Body of pancreas (tissue), 4 donors: ENCODE results near the gene IL19.

Source experiments
- POLR2A ChIP-seq, 3 donors: fragments of 450-650 bp; IDR thresholded peaks; one replicate each; pipeline ENCODE4 v1.6.1; 2016; ENCODE audit warnings: antibody characterized with exemption in 3 of 3, mild to moderate bottlenecking in 2 of 3
- TF ChIP-seq, protein P1 (sequence below), 7 experiments: fragments of 450-650 bp in 4 of 7; fragments of 200-600 bp in 3 of 7; sonication (generic) in 3 of 7; IDR thresholded peaks; one replicate each; pipeline ENCODE4 v1.5.1; 2016 to 2019; ENCODE audit warnings: antibody characterized with exemption in 7 of 7

DNA sequence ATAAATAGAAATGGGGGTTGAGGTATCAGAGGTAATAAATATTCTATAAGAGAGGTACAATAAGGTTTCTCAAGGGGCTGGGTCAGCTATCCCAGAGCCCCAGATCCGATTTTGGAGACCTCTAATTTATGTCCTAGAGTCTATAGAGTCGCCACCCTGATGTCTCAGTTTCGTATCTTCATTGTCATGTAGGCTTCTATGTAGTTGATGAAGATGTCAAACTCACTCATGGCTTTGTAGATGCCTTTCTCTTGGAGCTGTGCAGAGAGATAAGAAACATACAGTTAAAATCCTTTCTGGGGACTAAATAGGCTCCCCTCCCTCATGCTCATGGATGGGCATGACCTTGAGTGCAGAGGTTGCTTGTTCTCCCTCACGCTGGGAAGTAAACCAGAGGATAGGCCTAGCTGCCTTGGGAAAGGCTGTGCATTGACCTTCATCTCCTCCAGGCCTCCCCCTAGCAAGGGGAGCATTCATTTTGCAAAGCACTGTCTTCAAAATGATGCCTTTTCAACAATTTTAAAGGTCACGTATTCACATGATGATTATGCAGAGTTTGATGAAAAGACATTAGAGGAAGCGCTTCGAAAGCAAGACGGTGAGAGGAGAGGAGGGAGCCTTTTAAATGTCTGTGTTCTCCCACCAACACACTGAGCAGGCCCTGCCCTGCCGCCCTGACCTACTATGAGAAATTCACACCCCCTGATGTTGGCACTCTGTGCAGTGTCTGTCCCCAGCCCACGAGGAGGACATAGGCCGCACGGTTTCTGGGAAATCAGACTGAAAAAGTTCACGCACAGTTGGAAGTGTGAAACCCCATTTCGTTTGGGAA is 1.9 kb upstream of the IL19 start:
- TF ChIP-seq, protein P1, sequence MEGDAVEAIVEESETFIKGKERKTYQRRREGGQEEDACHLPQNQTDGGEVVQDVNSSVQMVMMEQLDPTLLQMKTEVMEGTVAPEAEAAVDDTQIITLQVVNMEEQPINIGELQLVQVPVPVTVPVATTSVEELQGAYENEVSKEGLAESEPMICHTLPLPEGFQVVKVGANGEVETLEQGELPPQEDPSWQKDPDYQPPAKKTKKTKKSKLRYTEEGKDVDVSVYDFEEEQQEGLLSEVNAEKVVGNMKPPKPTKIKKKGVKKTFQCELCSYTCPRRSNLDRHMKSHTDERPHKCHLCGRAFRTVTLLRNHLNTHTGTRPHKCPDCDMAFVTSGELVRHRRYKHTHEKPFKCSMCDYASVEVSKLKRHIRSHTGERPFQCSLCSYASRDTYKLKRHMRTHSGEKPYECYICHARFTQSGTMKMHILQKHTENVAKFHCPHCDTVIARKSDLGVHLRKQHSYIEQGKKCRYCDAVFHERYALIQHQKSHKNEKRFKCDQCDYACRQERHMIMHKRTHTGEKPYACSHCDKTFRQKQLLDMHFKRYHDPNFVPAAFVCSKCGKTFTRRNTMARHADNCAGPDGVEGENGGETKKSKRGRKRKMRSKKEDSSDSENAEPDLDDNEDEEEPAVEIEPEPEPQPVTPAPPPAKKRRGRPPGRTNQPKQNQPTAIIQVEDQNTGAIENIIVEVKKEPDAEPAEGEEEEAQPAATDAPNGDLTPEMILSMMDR (IDR thresholded peaks at IDR 0.05) = no peak
- no peak for TF ChIP-seq POLR2A (IDR thresholded peaks at IDR 0.05)
